Right atrium auricular region (tissue), 2 donors: ENCODE data around the gene MSANTD2. TPM values are rescaled to one million over a fixed set of nuclear protein-coding genes. Genes with fewer than 3 reads are reported as not detected.

Source experiments
- DNase-seq: peaks from one replicate; pipeline ENCODE4 v3.0.0-alpha.2; 2019; ENCODE audit warnings: low spot score
- H3K27ac ChIP-seq, 2 donors: fragments of 200-600 bp; sonication (generic); 1 replicate in 1 of 2; 2 replicates in 1 of 2; pipeline ENCODE4 v1.5.1; 2016 to 2019
- H3K27me3 ChIP-seq, 2 donors: fragments of 200-600 bp; sonication (generic); one replicate each; pipeline versions ENCODE4 v1.5.1 to v1.6.0; 2017 to 2019
- H3K36me3 ChIP-seq: fragments of 200-600 bp; sonication (generic); one replicate; pipeline ENCODE4 v1.5.1; 2016
- H3K4me1 ChIP-seq, 2 donors: fragments of 200-600 bp; sonication (generic); one replicate each; pipeline versions ENCODE4 v1.5.1 to v1.6.0; 2017 to 2019
- H3K4me3 ChIP-seq, 2 donors: fragments of 200-600 bp; sonication (generic); 1 replicate in 1 of 2; 2 replicates in 1 of 2; pipeline ENCODE4 v1.5.1; 2017 to 2019; ENCODE audit warnings: mild to moderate bottlenecking in 1 of 2, moderate library complexity in 1 of 2
- H3K9me3 ChIP-seq, 2 donors: fragments of 200-600 bp; sonication (generic); one replicate each; pipeline ENCODE4 v1.5.1; 2019
- CTCF ChIP-seq, 2 donors: fragments of 200-600 bp; sonication (generic); IDR thresholded peaks; one replicate each; pipeline ENCODE4 v1.5.1; 2019; ENCODE audit warnings: antibody characterized with exemption in 2 of 2
- total RNA-seq, 2 donors: library from RNA; depleted of rRNA; stranded (reverse); fragments of >200 nt; gene quantifications; one replicate each; pipeline ENCODE4 v1.1.0, GENCODE V29; 2016

MSANTD2 gene
- total RNA-seq, 2 donors from 2014 or later: 2.9 to 6.5 TPM

GRCh38 chr11:124817036-124817435, 16.8 kb upstream of the MSANTD2 start:
- Histone ChIP-seq H3K27me3 (no peaks in the 10 kb centered on the region), H3K4me3 (no peak overlapping the region), H3K4me1 (no peaks in the 10 kb centered on the region), H3K27ac (no peak overlapping the region), H3K9me3 (no peaks in the 10 kb centered on the region), H3K36me3 (no peaks in the 10 kb centered on the region)
- no peak for DNase-seq
- no peak for TF ChIP-seq CTCF (IDR thresholded peaks at IDR 0.05)

- Histone ChIP-seq H3K4me1 (no peaks in the 10 kb centered on the region), H3K27me3 (no peaks in the 10 kb centered on the region), H3K36me3 (no peaks in the 10 kb centered on the region), H3K9me3 (no peaks in the 10 kb centered on the region), H3K27ac (no peak overlapping the region), H3K4me3 (no peak overlapping the region)
- TF ChIP-seq CTCF (IDR thresholded peaks at IDR 0.05): no peak
- DNase-seq: no peak
These were observed 14.5 kb upstream of the MSANTD2 start for GRCh38 chr11:124814739-124815138.

GRCh38 chr11:124812876-124813275, 12.7 kb upstream of the MSANTD2 start:
- Histone ChIP-seq H3K4me1 (no peaks in the 10 kb centered on the region), H3K4me3 (no peak overlapping the region), H3K9me3 (no peaks in the 10 kb centered on the region), H3K27me3 (no peaks in the 10 kb centered on the region), H3K36me3 (no peaks in the 10 kb centered on the region), H3K27ac (no peak overlapping the region)
- no peak for DNase-seq
- no peak for TF ChIP-seq CTCF (IDR thresholded peaks at IDR 0.05)

GRCh38 chr11:124811399-124812125, 11.4 kb upstream of the MSANTD2 start:
- H3K4me1 ChIP-seq: no peaks in the 10 kb centered on the region
- H3K27ac ChIP-seq: no peak overlapping the region
- no peaks in the 10 kb centered on the region for H3K36me3 ChIP-seq
- no peak for TF ChIP-seq CTCF (IDR thresholded peaks at IDR 0.05)
- DNase-seq: no peak
- H3K4me3 ChIP-seq: no peak overlapping the region
- no peaks in the 10 kb centered on the region for H3K9me3 ChIP-seq
- H3K27me3 ChIP-seq: no peaks in the 10 kb centered on the region

GRCh38 chr11:124807660-124808270, 7.6 kb upstream of the MSANTD2 start:
- no peak for DNase-seq
- no peak for TF ChIP-seq CTCF (IDR thresholded peaks at IDR 0.05)
- Histone ChIP-seq H3K36me3 (no peaks in the 10 kb centered on the region), H3K9me3 (no peaks in the 10 kb centered on the region), H3K27ac (no peak overlapping the region), H3K4me3 (no peak overlapping the region), H3K4me1 (peaks cover 0 to 4% of the 10 kb centered on the region in 2 donors), H3K27me3 (no peaks in the 10 kb centered on the region)
